Astrocyte (in vitro differentiated cells and primary cell): Measurements from ENCODE around the gene WSB2. TPM values are rescaled to one million over a fixed set of nuclear protein-coding genes. Genes with fewer than 3 reads are reported as not detected.

Experiments used
- DNase-seq: peaks from one replicate; pipeline ENCODE4 v3.0.0-alpha.2; 2010; ENCODE audit warnings: low read depth
- FAIRE-seq: peaks from 2 replicates; lab custom pipeline; 2011; peaks lifted over from hg19 to GRCh38; lab: Jason Lieb, UNC
- H2AFZ ChIP-seq: 2 replicates; pipeline ENCODE4 v1.6.0; 2012; ENCODE audit warnings: low read depth, low read length, inconsistent platforms
- H3K27ac ChIP-seq: 2 replicates; pipeline ENCODE4 v1.5.1; 2011; ENCODE audit warnings: low read depth, low read length, inconsistent platforms
- H3K27me3 ChIP-seq: 2 replicates; pipeline ENCODE4 v1.6.0; 2011; ENCODE audit warnings: low read length, inconsistent platforms; ENCODE audit not compliant: insufficient read depth
- H3K36me3 ChIP-seq: 2 replicates; pipeline ENCODE4 v1.5.1; 2011; ENCODE audit warnings: low read length, inconsistent platforms; ENCODE audit not compliant: insufficient read depth
- H3K4me1 ChIP-seq: 2 replicates; pipeline ENCODE4 v1.5.1; 2011; ENCODE audit warnings: low read length, inconsistent platforms; ENCODE audit not compliant: insufficient read depth
- H3K4me2 ChIP-seq: 2 replicates; pipeline ENCODE4 v1.6.0; 2012; ENCODE audit warnings: low read length, inconsistent platforms
- H3K4me3 ChIP-seq: 2 replicates; pipeline ENCODE4 v1.5.1; 2011; ENCODE audit warnings: low read depth, mild to moderate bottlenecking, low read length, inconsistent platforms; ENCODE audit not compliant: insufficient read depth
- H3K79me2 ChIP-seq: 2 replicates; pipeline ENCODE4 v1.6.0; 2012; ENCODE audit warnings: mild to moderate bottlenecking, low read length, inconsistent platforms; ENCODE audit not compliant: insufficient read depth
- H3K9ac ChIP-seq: 2 replicates; pipeline ENCODE4 v1.6.0; 2012; ENCODE audit warnings: mild to moderate bottlenecking, low read length, inconsistent platforms
- H3K9me3 ChIP-seq: 2 replicates; pipeline ENCODE4 v1.5.1; 2012; ENCODE audit warnings: low read depth, mild to moderate bottlenecking, low read length, inconsistent platforms; ENCODE audit not compliant: insufficient read depth
- H4K20me1 ChIP-seq: 2 replicates; pipeline ENCODE4 v1.6.0; 2012; ENCODE audit warnings: low read length, inconsistent platforms; ENCODE audit not compliant: insufficient read depth
- H3K27ac Mint-ChIP-seq: one replicate; pipeline ENCODE4 v1.8.0; 2021; ENCODE audit warnings: mild to moderate bottlenecking, mixed read lengths; ENCODE audit not compliant: unreplicated experiment
- H3K27me3 Mint-ChIP-seq: one replicate; pipeline ENCODE4 v1.8.0; 2021; ENCODE audit warnings: low read depth, mixed read lengths; ENCODE audit not compliant: unreplicated experiment
- H3K36me3 Mint-ChIP-seq: one replicate; pipeline ENCODE4 v1.8.0; 2021; ENCODE audit warnings: low read depth, mixed read lengths; ENCODE audit not compliant: unreplicated experiment
- H3K4me1 Mint-ChIP-seq: one replicate; pipeline ENCODE4 v1.8.0; 2021; ENCODE audit warnings: low read depth, mixed read lengths; ENCODE audit not compliant: unreplicated experiment
- H3K4me3 Mint-ChIP-seq: one replicate; pipeline ENCODE4 v1.8.0; 2021; ENCODE audit warnings: mild to moderate bottlenecking, moderate library complexity, mixed read lengths; ENCODE audit not compliant: unreplicated experiment
- H3K9me3 Mint-ChIP-seq: one replicate; pipeline ENCODE4 v1.8.0; 2021; ENCODE audit warnings: mild to moderate bottlenecking, mixed read lengths; ENCODE audit not compliant: unreplicated experiment
- EZH2 ChIP-seq: IDR thresholded peaks from 2 replicates; pipeline ENCODE4 v1.6.1; 2012; ENCODE audit warnings: mild to moderate bottlenecking, low read length, inconsistent platforms; ENCODE audit not compliant: insufficient read depth
- total RNA-seq: library from RNA; stranded (reverse); gene quantifications from 2 replicates; pipeline ENCODE4 v1.2.1, GENCODE V29; 2021
- TF ChIP-seq, protein P1 (sequence below): IDR thresholded peaks from 2 replicates; pipeline ENCODE4 v1.5.1; 2011; ENCODE audit warnings: low read depth, mild to moderate bottlenecking, inconsistent platforms, low read length, moderate library complexity; ENCODE audit not compliant: insufficient read depth

Gene WSB2
- total RNA-seq, 1 donor from 2014 or later: 113 TPM

DNA sequence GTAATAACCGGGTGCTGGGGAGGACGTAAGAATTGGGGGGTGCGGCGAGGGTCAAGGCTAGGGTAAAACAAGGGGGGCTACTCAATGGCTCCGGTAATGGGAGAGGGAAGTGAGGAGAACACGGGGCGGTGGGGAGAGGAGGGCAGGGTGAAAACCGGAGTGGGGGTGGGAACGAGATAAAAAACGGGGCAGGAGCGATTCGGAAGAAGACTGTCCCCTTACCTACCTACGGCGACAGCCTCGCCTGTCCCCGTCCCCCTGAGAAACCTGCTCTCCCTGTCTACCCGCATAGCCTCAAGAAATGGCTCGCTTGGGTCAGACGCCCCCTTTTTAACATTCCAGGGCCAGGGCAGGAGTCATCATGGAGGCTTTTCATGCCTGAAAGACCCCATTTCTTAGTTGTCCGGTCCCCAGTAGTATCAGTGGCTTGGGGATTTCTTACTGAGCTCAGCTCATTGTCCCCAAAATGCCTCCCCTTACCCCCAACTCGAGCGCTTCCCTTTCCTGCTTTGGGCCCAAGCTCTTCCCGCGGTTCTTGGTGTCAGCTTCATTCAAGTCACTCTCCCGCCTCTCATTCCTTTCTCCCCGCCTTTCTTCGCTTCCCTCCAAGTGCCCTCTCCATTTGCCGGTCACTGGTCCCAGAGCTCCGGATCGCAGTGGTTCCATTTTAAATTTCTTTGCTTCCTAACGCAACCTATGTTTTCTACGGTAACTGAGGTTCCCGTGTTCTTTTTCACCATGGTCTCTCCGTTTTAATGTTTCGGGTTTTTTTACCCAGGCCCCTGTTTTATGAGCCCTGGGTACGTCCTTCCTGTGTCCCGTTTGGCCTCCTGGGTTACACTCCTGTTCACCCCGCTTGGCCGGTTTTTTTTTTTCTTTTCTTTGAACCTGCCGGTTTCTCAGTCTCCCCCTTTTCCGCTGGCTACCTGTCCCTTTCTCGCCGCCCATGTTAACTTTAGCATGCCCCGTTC lies 1.2 kb upstream of the WSB2 start:
- peaks cover 27% of the 10 kb centered on the region for H3K4me1 Mint-ChIP-seq
- H3K27ac ChIP-seq: peak overlapping the region; percentile 88
- no peak for TF ChIP-seq EZH2
- TF ChIP-seq, protein P1, sequence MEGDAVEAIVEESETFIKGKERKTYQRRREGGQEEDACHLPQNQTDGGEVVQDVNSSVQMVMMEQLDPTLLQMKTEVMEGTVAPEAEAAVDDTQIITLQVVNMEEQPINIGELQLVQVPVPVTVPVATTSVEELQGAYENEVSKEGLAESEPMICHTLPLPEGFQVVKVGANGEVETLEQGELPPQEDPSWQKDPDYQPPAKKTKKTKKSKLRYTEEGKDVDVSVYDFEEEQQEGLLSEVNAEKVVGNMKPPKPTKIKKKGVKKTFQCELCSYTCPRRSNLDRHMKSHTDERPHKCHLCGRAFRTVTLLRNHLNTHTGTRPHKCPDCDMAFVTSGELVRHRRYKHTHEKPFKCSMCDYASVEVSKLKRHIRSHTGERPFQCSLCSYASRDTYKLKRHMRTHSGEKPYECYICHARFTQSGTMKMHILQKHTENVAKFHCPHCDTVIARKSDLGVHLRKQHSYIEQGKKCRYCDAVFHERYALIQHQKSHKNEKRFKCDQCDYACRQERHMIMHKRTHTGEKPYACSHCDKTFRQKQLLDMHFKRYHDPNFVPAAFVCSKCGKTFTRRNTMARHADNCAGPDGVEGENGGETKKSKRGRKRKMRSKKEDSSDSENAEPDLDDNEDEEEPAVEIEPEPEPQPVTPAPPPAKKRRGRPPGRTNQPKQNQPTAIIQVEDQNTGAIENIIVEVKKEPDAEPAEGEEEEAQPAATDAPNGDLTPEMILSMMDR: no peak
- no peaks in the 10 kb centered on the region for H3K9me3 Mint-ChIP-seq
- H3K79me2 ChIP-seq: peaks cover 48% of the 10 kb centered on the region
- H3K4me3 ChIP-seq: peak overlapping the region; percentile 70
- H2AFZ ChIP-seq: peak overlapping the region; percentile 66
- H3K4me3 Mint-ChIP-seq: peak overlapping the region; percentile 94
- peaks cover 4% of the 10 kb centered on the region for H3K36me3 Mint-ChIP-seq
- H3K9ac ChIP-seq: peak overlapping the region; percentile 99
- DNase-seq: peak; percentile 54
- FAIRE-seq: no peak
- H3K27ac Mint-ChIP-seq: peak overlapping the region; percentile 91
- no peaks in the 10 kb centered on the region for H3K27me3 ChIP-seq
- no peaks in the 10 kb centered on the region for H3K36me3 ChIP-seq
- peak overlapping the region; percentile 99 for H3K4me2 ChIP-seq
- no peaks in the 10 kb centered on the region for H3K9me3 ChIP-seq
- H4K20me1 ChIP-seq: peaks cover 4% of the 10 kb centered on the region
- peaks cover 21% of the 10 kb centered on the region for H3K4me1 ChIP-seq
- no peaks in the 10 kb centered on the region for H3K27me3 Mint-ChIP-seq

DNA sequence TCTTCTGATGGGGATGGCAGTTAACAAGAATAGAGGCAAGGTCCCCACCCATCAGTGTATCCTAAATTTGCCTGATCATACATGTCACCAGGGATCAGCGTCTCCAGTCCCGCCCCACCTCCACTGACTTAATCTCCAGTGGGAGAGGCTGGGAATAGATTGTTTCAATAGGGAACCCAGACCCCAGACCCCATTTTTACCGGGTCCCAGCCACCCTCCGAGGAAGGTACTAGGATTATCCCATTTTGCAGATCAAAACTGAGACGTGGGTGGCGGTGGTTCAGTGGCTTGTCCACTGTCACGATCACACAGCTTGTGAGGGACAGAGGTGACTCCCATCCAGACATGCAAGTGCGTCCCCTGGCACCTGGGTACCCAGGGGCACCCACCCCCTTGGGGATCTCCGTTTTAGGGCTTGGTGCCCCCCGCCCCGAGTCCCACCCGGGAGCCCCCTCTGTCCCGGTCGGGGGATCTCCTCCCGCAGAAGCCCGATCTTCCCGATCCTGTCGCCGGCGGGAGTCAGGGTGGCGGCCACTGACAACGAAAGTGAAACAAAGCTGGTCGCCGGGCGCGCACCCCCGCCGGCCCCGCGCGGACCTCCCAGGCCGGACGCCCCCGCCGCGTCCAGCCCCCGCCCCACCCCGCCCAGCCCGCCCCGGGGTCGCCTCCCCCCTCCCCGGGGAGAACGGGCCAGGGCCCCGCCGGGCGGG lies 523 bp downstream of the WSB2 start:
- no peaks in the 10 kb centered on the region for H3K9me3 ChIP-seq
- H3K36me3 ChIP-seq: no peaks in the 10 kb centered on the region
- FAIRE-seq: no peak
- peaks cover 9% of the 10 kb centered on the region for H4K20me1 ChIP-seq
- peaks cover 21% of the 10 kb centered on the region for H3K4me1 ChIP-seq
- H3K4me2 ChIP-seq: peak overlapping the region; percentile 99
- no peak overlapping the region for H2AFZ ChIP-seq
- Mint-ChIP-seq H3K4me1 (peaks cover 31% of the 10 kb centered on the region), H3K9me3 (no peaks in the 10 kb centered on the region), H3K27ac (peak overlapping the region; percentile 90), H3K36me3 (peaks cover 4% of the 10 kb centered on the region), H3K27me3 (no peaks in the 10 kb centered on the region), H3K4me3 (peak overlapping the region; percentile 96)
- H3K79me2 ChIP-seq: peaks cover 64% of the 10 kb centered on the region
- H3K4me3 ChIP-seq: peak overlapping the region; percentile 92
- TF ChIP-seq EZH2: no peak
- TF ChIP-seq, protein P1: no peak
- peak overlapping the region; percentile 99 for H3K9ac ChIP-seq
- no peaks in the 10 kb centered on the region for H3K27me3 ChIP-seq
- DNase-seq: no peak
- peak overlapping the region; percentile 80 for H3K27ac ChIP-seq
